ENCODE results near the gene RASSF7. TPM values are rescaled to one million over a fixed set of nuclear protein-coding genes. Genes with fewer than 3 reads are reported as not detected.

RASSF7 gene
- total and polyA plus RNA-seq, 2 donors (not counting 1 experiment from before 2014, with no cell fraction given): 29.8 to 89.3 TPM

DNA sequence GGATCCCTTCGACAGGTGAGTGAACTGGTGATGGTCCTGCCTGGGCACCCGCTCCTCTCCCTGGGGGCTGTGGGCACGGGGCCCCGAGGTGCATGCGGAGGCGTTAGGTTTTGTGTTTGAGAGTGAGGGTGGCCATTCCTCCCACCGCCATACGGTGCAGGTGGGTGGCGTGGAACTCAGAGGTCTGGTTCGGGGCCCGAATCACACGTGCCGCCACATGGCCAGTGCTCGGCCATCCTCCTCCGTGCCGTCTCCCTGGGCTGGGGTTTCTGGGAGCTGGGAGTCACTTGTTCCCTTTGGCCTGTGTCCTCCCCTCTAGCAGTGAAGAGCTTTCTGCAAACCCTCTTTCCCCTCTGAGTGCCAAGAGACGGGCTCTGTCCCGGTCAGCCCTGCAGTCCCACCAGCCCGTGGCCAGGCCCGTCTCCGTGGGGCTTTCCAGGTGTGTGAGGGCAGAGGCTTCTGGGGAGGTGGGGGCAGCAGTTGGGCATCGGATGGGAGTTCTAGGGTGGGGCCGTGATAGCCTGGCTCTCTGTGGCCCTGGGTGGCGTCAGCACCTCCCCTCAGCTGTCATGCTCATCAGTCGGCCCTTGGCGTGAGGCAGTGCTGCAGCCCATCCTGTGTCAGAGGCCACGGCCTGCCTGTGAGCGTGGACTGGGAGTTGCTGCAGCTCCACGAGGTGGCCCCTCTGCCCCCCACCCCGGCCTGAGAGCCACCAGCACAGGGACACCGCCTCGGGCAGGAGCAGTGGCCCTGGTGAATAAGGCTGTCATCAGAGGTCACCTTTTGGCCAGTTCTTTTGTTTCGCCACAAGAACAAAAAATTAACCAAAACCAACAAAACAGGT is 44.7 kb downstream of the RASSF7 start:
- Histone ChIP-seq H3K9me3 (ENCODE audit: control extremely low read depth in 1 of 3, control insufficient read depth in 2 of 3, insufficient read depth in 1 of 3, low read length in 2 of 3) (no peaks in the 10 kb centered on the region), H3K4me2 (replicated peaks; ENCODE audit: low read depth, low read length, poor library complexity, severe bottlenecking) (no peak overlapping the region), H3K27me3 (replicated peaks in 1 of 4; ENCODE audit: control extremely low read depth in 1 of 4, control insufficient read depth in 3 of 4, insufficient read depth in 4 of 4, low read length in 3 of 4) (no peaks in the 10 kb centered on the region), H3K4me3 (ENCODE audit: control extremely low read depth in 1 of 5, extremely low read depth in 1 of 5, insufficient read depth in 1 of 5, low read depth in 2 of 5, low read length in 4 of 5) (no peak overlapping the region), H3K79me2 (ENCODE audit: control insufficient read depth, insufficient read depth, low read length) (peaks cover 9% of the 10 kb centered on the region), H3K4me1 (ENCODE audit: control insufficient read depth in 2 of 2, insufficient read depth in 2 of 2, low read length in 2 of 2) (no peaks in the 10 kb centered on the region), H2AFZ (ENCODE audit: insufficient read depth, low read depth, low read length, poor library complexity, severe bottlenecking) (no peak overlapping the region), H3K9ac (ENCODE audit: low read length) (no peak overlapping the region), H4K20me1 (ENCODE audit: control insufficient read depth, insufficient read depth, low read length, poor library complexity, severe bottlenecking) (peaks cover 33% of the 10 kb centered on the region), H3K36me3 (replicated peaks in 1 of 2; ENCODE audit: control extremely low read depth in 1 of 2, control insufficient read depth in 1 of 2, extremely low read depth in 1 of 2, insufficient read depth in 2 of 2, low read length in 1 of 2) (peaks cover 0 to 82% of the 10 kb centered on the region in 2 experiments), H3K27ac (ENCODE audit: low read length in 2 of 2) (no peak overlapping the region)
- Mint-ChIP-seq H3K4me1 (no peaks in the 10 kb centered on the region), H3K9me3 (ENCODE audit: insufficient read depth) (no peaks in the 10 kb centered on the region), H3K4me3 (no peak overlapping the region), H3K27me3 (no peaks in the 10 kb centered on the region), H3K27ac (no peak overlapping the region)
- POLR2A ChIA-PET: no interaction called here
- intact Hi-C loops (cut with micrococcal nuclease): no loop called here
- ATAC-seq (ENCODE audit: low read depth) (no peak), DNase-seq (no peak)
- no peak for TF ChIP-seq EZH2 (IDR thresholded peaks at IDR 0.05; ENCODE audit: borderline replicate concordance, insufficient read depth, low read depth, low read length, poor library complexity, severe bottlenecking)
- TF ChIP-seq, protein P1, sequence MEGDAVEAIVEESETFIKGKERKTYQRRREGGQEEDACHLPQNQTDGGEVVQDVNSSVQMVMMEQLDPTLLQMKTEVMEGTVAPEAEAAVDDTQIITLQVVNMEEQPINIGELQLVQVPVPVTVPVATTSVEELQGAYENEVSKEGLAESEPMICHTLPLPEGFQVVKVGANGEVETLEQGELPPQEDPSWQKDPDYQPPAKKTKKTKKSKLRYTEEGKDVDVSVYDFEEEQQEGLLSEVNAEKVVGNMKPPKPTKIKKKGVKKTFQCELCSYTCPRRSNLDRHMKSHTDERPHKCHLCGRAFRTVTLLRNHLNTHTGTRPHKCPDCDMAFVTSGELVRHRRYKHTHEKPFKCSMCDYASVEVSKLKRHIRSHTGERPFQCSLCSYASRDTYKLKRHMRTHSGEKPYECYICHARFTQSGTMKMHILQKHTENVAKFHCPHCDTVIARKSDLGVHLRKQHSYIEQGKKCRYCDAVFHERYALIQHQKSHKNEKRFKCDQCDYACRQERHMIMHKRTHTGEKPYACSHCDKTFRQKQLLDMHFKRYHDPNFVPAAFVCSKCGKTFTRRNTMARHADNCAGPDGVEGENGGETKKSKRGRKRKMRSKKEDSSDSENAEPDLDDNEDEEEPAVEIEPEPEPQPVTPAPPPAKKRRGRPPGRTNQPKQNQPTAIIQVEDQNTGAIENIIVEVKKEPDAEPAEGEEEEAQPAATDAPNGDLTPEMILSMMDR (IDR thresholded peaks at IDR 0.05): no peak
- CTCF ChIA-PET: interaction anchor here (1.3 kb wide), 1 partner anchor 10 kb away, joined by 3 read pairs; the partner anchor contains the start of gene IRF7
- 98% methylated on average over 27 of the region's 33 CpGs for WGBS (ENCODE audit: insufficient coverage)

DNA sequence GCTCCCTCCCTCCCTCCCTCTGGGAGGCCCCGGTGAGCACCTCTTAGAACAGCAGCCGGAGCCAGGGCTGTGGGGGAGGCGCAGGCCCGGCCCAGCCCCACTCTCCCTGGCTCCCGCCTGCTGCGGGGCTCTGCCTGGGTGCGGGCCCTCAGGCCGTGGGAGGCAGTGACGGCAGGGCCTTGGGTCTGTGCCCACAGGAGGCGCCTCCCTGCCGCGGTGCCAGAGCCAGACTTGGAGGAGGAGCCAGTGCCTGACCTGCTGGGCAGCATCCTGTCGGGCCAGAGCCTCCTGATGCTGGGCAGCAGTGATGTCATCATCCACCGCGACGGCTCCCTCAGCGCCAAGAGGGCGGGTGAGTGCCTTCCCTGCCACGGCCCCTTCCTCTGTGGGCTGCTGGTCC is 45.5 kb downstream of the RASSF7 start:
- intact Hi-C loops (cut with micrococcal nuclease): no loop called here
- CTCF ChIA-PET: no interaction called here

More for the DNA sequence above, 45.5 kb downstream of the RASSF7 start:
- Histone ChIP-seq H3K79me2 (ENCODE audit: control insufficient read depth, insufficient read depth, low read length) (peaks cover 9% of the 10 kb centered on the region), H3K9ac (ENCODE audit: low read length) (no peak overlapping the region), H4K20me1 (ENCODE audit: control insufficient read depth, insufficient read depth, low read length, poor library complexity, severe bottlenecking) (peaks cover 41% of the 10 kb centered on the region), H3K4me1 (ENCODE audit: control insufficient read depth in 2 of 2, insufficient read depth in 2 of 2, low read length in 2 of 2) (no peaks in the 10 kb centered on the region), H3K4me2 (replicated peaks; ENCODE audit: low read depth, low read length, poor library complexity, severe bottlenecking) (no peak overlapping the region), H3K27me3 (replicated peaks in 1 of 4; ENCODE audit: control extremely low read depth in 1 of 4, control insufficient read depth in 3 of 4, insufficient read depth in 4 of 4, low read length in 3 of 4) (no peaks in the 10 kb centered on the region), H3K4me3 (ENCODE audit: control extremely low read depth in 1 of 5, extremely low read depth in 1 of 5, insufficient read depth in 1 of 5, low read depth in 2 of 5, low read length in 4 of 5) (no peak overlapping the region), H3K36me3 (replicated peaks in 1 of 2; ENCODE audit: control extremely low read depth in 1 of 2, control insufficient read depth in 1 of 2, extremely low read depth in 1 of 2, insufficient read depth in 2 of 2, low read length in 1 of 2) (peaks cover 0 to 90% of the 10 kb centered on the region in 2 experiments), H3K27ac (ENCODE audit: low read length in 2 of 2) (no peak overlapping the region), H3K9me3 (ENCODE audit: control extremely low read depth in 1 of 3, control insufficient read depth in 2 of 3, insufficient read depth in 1 of 3, low read length in 2 of 3) (no peaks in the 10 kb centered on the region), H2AFZ (ENCODE audit: insufficient read depth, low read depth, low read length, poor library complexity, severe bottlenecking) (no peak overlapping the region)
- Mint-ChIP-seq H3K4me1 (no peaks in the 10 kb centered on the region), H3K9me3 (ENCODE audit: insufficient read depth) (no peaks in the 10 kb centered on the region), H3K27me3 (no peaks in the 10 kb centered on the region), H3K4me3 (no peak overlapping the region), H3K27ac (no peak overlapping the region)
- TF ChIP-seq, protein P1 (IDR thresholded peaks at IDR 0.05): no peak
- TF ChIP-seq EZH2 (IDR thresholded peaks at IDR 0.05; ENCODE audit: borderline replicate concordance, insufficient read depth, low read depth, low read length, poor library complexity, severe bottlenecking): no peak
- ATAC-seq (ENCODE audit: low read depth) (no peak), DNase-seq (no peak)
- 96% methylated on average over 19 of the region's 19 CpGs for WGBS (ENCODE audit: insufficient coverage)
- POLR2A ChIA-PET: no interaction called here

Measured in B cell (primary cell).